Measurements from ENCODE around the gene CHAD. TPM values are rescaled to one million over a fixed set of nuclear protein-coding genes. Genes with fewer than 3 reads are reported as not detected.

The CHAD gene
- total and polyA plus RNA-seq, 2 of the 13 experiments (the other 11 are each of a cell fraction or from before 2014, with no cell fraction given): 1.4 TPM; not detected in 1

DNA sequence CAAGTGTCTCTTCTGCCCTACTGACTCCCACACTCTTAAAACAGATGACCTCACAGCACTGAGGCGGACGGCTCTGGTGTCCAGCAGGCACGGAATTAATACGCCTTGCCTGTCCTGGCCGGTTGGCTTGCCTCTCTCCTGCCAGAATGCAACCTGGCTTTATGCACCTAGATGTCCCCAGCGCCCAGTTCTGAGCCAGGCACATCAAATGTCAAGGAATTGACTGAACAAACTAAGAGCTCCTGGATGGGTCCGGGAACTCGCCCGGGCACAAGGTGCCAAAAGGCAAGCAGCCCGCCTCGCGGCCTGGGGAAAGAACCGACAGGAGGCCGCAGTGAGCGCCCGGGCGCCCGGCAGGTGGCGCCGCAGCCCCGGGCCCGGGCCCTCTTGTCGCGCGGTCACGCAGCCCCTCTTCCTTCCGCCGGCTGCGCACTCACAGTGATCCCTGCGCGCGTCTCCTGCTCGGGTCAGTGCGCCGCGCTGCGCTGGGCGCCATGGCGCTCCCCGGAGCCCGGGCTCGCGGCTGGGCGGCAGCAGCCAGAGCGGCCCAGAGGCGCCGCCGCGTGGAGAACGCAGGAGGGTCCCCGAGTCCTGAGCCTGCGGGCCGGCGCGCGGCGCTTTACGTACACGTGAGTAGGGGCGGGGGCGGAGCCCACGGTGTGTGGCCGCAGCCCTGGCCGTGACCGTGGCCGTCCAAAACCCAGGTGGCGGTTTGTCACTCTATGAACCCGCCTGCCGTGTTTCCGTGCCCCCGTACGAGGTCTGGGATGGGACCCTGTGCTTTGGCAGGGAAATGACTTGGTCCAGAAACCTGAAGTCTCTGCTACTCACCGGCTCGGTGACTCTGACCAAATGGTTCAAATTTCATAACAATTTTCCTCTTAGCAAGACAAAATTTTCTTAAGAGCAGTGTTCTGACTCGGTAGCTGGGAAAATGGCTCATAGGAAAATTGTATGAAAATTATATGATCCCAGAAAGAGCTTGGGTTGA is 10.0 kb upstream of the CHAD start, which contains the start of gene RSAD1 (continued):
- TF ChIP-seq, protein P1, sequence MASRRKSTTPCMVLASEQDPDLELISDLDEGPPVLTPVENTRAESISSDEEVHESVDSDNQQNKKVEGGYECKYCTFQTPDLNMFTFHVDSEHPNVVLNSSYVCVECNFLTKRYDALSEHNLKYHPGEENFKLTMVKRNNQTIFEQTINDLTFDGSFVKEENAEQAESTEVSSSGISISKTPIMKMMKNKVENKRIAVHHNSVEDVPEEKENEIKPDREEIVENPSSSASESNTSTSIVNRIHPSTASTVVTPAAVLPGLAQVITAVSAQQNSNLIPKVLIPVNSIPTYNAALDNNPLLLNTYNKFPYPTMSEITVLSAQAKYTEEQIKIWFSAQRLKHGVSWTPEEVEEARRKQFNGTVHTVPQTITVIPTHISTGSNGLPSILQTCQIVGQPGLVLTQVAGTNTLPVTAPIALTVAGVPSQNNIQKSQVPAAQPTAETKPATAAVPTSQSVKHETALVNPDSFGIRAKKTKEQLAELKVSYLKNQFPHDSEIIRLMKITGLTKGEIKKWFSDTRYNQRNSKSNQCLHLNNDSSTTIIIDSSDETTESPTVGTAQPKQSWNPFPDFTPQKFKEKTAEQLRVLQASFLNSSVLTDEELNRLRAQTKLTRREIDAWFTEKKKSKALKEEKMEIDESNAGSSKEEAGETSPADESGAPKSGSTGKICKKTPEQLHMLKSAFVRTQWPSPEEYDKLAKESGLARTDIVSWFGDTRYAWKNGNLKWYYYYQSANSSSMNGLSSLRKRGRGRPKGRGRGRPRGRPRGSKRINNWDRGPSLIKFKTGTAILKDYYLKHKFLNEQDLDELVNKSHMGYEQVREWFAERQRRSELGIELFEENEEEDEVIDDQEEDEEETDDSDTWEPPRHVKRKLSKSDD (CRISPR knock-in tag; IDR thresholded peaks at IDR 0.05; ENCODE audit: low read depth): peak; percentile 77; the same call in 1 of the 2 replicates
- TF ChIP-seq PHF21A (CRISPR knock-in tag; IDR thresholded peaks at IDR 0.05) (peak; percentile 91), SOX6 (IDR thresholded peaks at IDR 0.05) (no peak), SOX6 (CRISPR knock-in tag; IDR thresholded peaks at IDR 0.05) (peak; percentile 49; the same call in 1 of the 2 replicates), CENPX (CRISPR knock-in tag; IDR thresholded peaks at IDR 0.05) (no peak), HOXA7 (CRISPR knock-in tag; IDR thresholded peaks at IDR 0.05) (no peak), CHD4 (IDR thresholded peaks at IDR 0.05; ENCODE audit: borderline replicate concordance, low read length) (peak; percentile 30; the same call in 1 of the 2 replicates), MXD4 (CRISPR knock-in tag; IDR thresholded peaks at IDR 0.05) (peak; percentile 48; the same call in 1 of the 2 replicates), NFKBIZ (CRISPR knock-in tag; IDR thresholded peaks at IDR 0.05) (0 out of 2 replicates have a peak, but pooled peaks have one; percentile 21), PAWR (CRISPR knock-in tag; IDR thresholded peaks at IDR 0.05; ENCODE audit: borderline replicate concordance) (no peak), SMARCC2 (IDR thresholded peaks at IDR 0.05) (no peak), ISX (CRISPR knock-in tag; conservative IDR thresholded peaks at IDR 0.05) (0 out of 2 replicates have a peak, but pooled peaks have one; percentile 70), ZNF235 (CRISPR knock-in tag; IDR thresholded peaks at IDR 0.05; ENCODE audit: borderline replicate concordance) (peak; percentile 95), ZNF878 (CRISPR knock-in tag; IDR thresholded peaks at IDR 0.05) (no peak), ATF1 (CRISPR knock-in tag; IDR thresholded peaks at IDR 0.05) (no peak)
- TF ChIP-seq, protein P2, sequence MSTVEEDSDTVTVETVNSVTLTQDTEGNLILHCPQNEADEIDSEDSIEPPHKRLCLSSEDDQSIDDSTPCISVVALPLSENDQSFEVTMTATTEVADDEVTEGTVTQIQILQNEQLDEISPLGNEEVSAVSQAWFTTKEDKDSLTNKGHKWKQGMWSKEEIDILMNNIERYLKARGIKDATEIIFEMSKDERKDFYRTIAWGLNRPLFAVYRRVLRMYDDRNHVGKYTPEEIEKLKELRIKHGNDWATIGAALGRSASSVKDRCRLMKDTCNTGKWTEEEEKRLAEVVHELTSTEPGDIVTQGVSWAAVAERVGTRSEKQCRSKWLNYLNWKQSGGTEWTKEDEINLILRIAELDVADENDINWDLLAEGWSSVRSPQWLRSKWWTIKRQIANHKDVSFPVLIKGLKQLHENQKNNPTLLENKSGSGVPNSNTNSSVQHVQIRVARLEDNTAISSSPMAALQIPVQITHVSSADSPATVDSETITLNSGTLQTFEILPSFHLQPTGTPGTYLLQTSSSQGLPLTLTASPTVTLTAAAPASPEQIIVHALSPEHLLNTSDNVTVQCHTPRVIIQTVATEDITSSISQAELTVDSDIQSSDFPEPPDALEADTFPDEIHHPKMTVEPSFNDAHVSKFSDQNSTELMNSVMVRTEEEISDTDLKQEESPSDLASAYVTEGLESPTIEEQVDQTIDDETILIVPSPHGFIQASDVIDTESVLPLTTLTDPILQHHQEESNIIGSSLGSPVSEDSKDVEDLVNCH (CRISPR knock-in tag; IDR thresholded peaks at IDR 0.05): no peak
